ENCODE measurements around the gene LRIG1.

Gene LRIG1

DNA sequence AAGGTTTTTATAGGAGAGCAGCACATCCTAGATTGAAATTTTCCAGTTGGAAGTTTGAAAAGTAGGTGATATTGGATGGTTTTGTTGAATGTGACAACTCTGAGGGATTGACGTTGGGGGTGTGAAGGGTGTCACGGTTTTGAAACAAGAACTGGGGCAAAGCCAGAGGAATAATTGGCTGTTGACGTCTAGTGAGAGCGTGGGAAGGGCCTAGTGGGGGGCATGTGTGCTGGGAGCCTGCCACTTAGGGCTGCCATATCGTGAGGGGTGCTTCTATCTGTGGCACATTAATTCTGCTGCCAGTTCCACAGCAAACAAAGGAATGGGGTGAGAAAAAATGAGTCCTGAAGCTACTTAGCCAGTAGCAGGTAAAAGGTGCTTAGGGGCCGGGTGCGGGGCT lies 129.4 kb downstream of the LRIG1 start:
- Mint-ChIP-seq H3K27ac (no peak overlapping the region), H3K9me3 (no peaks in the 10 kb centered on the region), H3K4me3 (no peak overlapping the region), H3K36me3 (ENCODE audit: low read depth) (peaks cover 72% of the 10 kb centered on the region), H3K27me3 (no peaks in the 10 kb centered on the region), H3K4me1 (ENCODE audit: low read depth) (no peaks in the 10 kb centered on the region)
- DNase-seq: no peak

GRCh38 chr3:66370179-66370578 lies 130.6 kb downstream of the LRIG1 start:
- no peak overlapping the region for H3K27ac Mint-ChIP-seq
- no peaks in the 10 kb centered on the region for H3K9me3 Mint-ChIP-seq
- no peaks in the 10 kb centered on the region for H3K27me3 Mint-ChIP-seq

DNA sequence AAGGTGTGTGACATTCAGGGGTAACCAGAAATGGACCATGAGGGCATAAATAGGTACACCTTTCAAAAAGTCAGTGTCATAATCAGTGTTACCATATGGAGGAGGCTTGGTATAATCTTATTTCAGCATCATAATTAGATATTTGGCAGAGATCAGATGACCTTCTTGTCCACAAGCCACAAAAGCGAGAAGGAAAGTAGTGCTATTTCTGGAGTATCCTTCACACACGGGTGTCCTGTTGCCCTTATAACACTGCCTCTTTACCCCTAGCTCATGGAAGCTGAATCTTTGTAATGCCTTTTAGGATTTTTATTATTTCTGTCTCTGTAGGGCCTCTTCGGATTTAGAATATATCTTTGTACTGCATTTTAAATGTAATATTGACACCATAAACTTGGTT lies 132.8 kb downstream of the LRIG1 start:
- no peak overlapping the region for H3K27ac Mint-ChIP-seq
- H3K36me3 Mint-ChIP-seq (ENCODE audit: low read depth): peaks cover 43% of the 10 kb centered on the region
- H3K4me1 Mint-ChIP-seq (ENCODE audit: low read depth): no peaks in the 10 kb centered on the region
- no peaks in the 10 kb centered on the region for H3K27me3 Mint-ChIP-seq
- no peak overlapping the region for H3K4me3 Mint-ChIP-seq
- H3K9me3 Mint-ChIP-seq: no peaks in the 10 kb centered on the region
- DNase-seq: no peak

More at GRCh38 chr3:66370179-66370578, 130.6 kb downstream of the LRIG1 start:
- H3K4me3 Mint-ChIP-seq: no peak overlapping the region
- H3K4me1 Mint-ChIP-seq (ENCODE audit: low read depth): no peaks in the 10 kb centered on the region
- peaks cover 60% of the 10 kb centered on the region for H3K36me3 Mint-ChIP-seq (ENCODE audit: low read depth)
- no peak for DNase-seq

GRCh38 chr3:66366747-66367146 lies 134.1 kb downstream of the LRIG1 start:
- DNase-seq: no peak
- no peaks in the 10 kb centered on the region for H3K4me1 Mint-ChIP-seq (ENCODE audit: low read depth)
- H3K36me3 Mint-ChIP-seq (ENCODE audit: low read depth): peaks cover 41% of the 10 kb centered on the region
- no peaks in the 10 kb centered on the region for H3K9me3 Mint-ChIP-seq
- no peaks in the 10 kb centered on the region for H3K27me3 Mint-ChIP-seq
- H3K27ac Mint-ChIP-seq: peak overlapping the region; percentile 8
- no peak overlapping the region for H3K4me3 Mint-ChIP-seq

GRCh38 chr3:66365080-66365479 lies 135.7 kb downstream of the LRIG1 start:
- Mint-ChIP-seq H3K27me3 (no peaks in the 10 kb centered on the region), H3K9me3 (no peaks in the 10 kb centered on the region), H3K4me1 (ENCODE audit: low read depth) (no peaks in the 10 kb centered on the region), H3K36me3 (ENCODE audit: low read depth) (peaks cover 34% of the 10 kb centered on the region), H3K27ac (no peak overlapping the region), H3K4me3 (no peak overlapping the region)
- no peak for DNase-seq

DNA sequence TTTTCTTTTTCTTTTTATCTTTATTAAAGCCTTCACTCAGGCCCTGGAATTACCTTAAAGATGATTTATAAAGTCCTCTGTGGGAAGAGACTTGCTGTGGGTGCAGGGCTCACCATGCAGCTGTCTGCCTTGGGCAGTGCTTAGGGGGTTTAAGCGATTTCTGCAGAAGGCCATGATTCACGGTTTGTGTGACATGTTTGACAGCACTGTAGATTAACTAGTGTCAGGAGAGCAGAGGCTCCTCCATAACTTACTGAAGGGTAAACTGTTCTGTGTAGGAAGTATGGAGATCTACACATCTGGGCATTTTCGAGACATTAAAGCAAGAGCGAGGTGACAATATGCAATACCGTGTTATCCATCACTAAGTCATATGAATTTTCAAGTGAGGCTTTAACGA lies 137.7 kb downstream of the LRIG1 start:
- Mint-ChIP-seq H3K27ac (no peak overlapping the region), H3K27me3 (no peaks in the 10 kb centered on the region), H3K4me3 (no peak overlapping the region)

GRCh38 chr3:66362541-66362941 lies 138.3 kb downstream of the LRIG1 start:
- Mint-ChIP-seq H3K36me3 (ENCODE audit: low read depth) (peaks cover 23% of the 10 kb centered on the region), H3K4me3 (no peak overlapping the region)

More for the DNA sequence above, 137.7 kb downstream of the LRIG1 start:
- Mint-ChIP-seq H3K4me1 (ENCODE audit: low read depth) (no peaks in the 10 kb centered on the region), H3K9me3 (no peaks in the 10 kb centered on the region), H3K36me3 (ENCODE audit: low read depth) (peaks cover 24% of the 10 kb centered on the region)
- no peak for DNase-seq

GRCh38 chr3:66361356-66361755 lies 139.5 kb downstream of the LRIG1 start:
- no peaks in the 10 kb centered on the region for H3K27me3 Mint-ChIP-seq
- H3K4me3 Mint-ChIP-seq: no peak overlapping the region
- DNase-seq: no peak
- H3K27ac Mint-ChIP-seq: no peak overlapping the region
- H3K4me1 Mint-ChIP-seq (ENCODE audit: low read depth): no peaks in the 10 kb centered on the region
- no peaks in the 10 kb centered on the region for H3K9me3 Mint-ChIP-seq
- H3K36me3 Mint-ChIP-seq (ENCODE audit: low read depth): peaks cover 23% of the 10 kb centered on the region

More at GRCh38 chr3:66362541-66362941, 138.3 kb downstream of the LRIG1 start:
- Mint-ChIP-seq H3K4me1 (ENCODE audit: low read depth) (no peaks in the 10 kb centered on the region), H3K9me3 (no peaks in the 10 kb centered on the region), H3K27ac (no peak overlapping the region), H3K27me3 (no peaks in the 10 kb centered on the region)
- no peak for DNase-seq

GRCh38 chr3:66355997-66356396 lies 144.8 kb downstream of the LRIG1 start:
- Mint-ChIP-seq H3K9me3 (no peaks in the 10 kb centered on the region), H3K27ac (no peak overlapping the region), H3K4me3 (no peak overlapping the region), H3K27me3 (no peaks in the 10 kb centered on the region), H3K36me3 (ENCODE audit: low read depth) (peaks cover 21% of the 10 kb centered on the region), H3K4me1 (ENCODE audit: low read depth) (peaks cover 22% of the 10 kb centered on the region)
- DNase-seq: no peak

- no peak for DNase-seq
- Mint-ChIP-seq H3K27ac (no peak overlapping the region), H3K36me3 (ENCODE audit: low read depth) (peaks cover 19% of the 10 kb centered on the region)
Measured at GRCh38 chr3:66355394-66355793, 145.4 kb downstream of the LRIG1 start.

DNA sequence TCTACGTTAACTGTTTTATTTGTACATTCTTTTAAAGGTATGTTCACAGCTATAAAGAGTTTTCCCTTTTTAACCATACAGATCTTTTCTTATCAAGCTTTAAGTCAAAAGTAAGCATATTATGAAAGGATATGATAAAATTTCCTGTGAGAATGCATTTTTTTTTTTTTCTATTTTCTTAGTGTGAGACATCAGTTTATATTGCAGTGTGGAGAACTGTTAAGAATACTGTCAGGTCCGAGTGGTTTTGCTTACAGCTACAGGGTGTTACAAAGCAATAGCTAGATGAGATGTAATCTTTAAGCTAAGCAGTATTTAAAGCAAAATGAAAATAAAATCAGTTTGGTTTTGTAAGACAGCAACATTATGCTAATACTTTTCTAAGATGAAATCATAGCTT lies 146.8 kb downstream of the LRIG1 start:
- DNase-seq: no peak
- Mint-ChIP-seq H3K9me3 (no peaks in the 10 kb centered on the region), H3K4me3 (no peak overlapping the region), H3K27me3 (no peaks in the 10 kb centered on the region), H3K27ac (no peak overlapping the region), H3K36me3 (ENCODE audit: low read depth) (peaks cover 23% of the 10 kb centered on the region), H3K4me1 (ENCODE audit: low read depth) (peaks cover 22% of the 10 kb centered on the region)

More at GRCh38 chr3:66355394-66355793, 145.4 kb downstream of the LRIG1 start:
- peaks cover 22% of the 10 kb centered on the region for H3K4me1 Mint-ChIP-seq (ENCODE audit: low read depth)
- H3K27me3 Mint-ChIP-seq: no peaks in the 10 kb centered on the region
- H3K9me3 Mint-ChIP-seq: no peaks in the 10 kb centered on the region
- H3K4me3 Mint-ChIP-seq: no peak overlapping the region

- peaks cover 21% of the 10 kb centered on the region for H3K36me3 Mint-ChIP-seq (ENCODE audit: low read depth)
Measured at GRCh38 chr3:66353530-66353929, 147.3 kb downstream of the LRIG1 start.

GRCh38 chr3:66353039-66353438 lies 147.8 kb downstream of the LRIG1 start:
- H3K9me3 Mint-ChIP-seq: no peaks in the 10 kb centered on the region
- peaks cover 24% of the 10 kb centered on the region for H3K36me3 Mint-ChIP-seq (ENCODE audit: low read depth)
- no peak overlapping the region for H3K4me3 Mint-ChIP-seq
- no peaks in the 10 kb centered on the region for H3K27me3 Mint-ChIP-seq
- H3K4me1 Mint-ChIP-seq (ENCODE audit: low read depth): peaks cover 22% of the 10 kb centered on the region
- DNase-seq: no peak
- H3K27ac Mint-ChIP-seq: no peak overlapping the region

More at GRCh38 chr3:66353530-66353929, 147.3 kb downstream of the LRIG1 start:
- Mint-ChIP-seq H3K27me3 (no peaks in the 10 kb centered on the region), H3K27ac (no peak overlapping the region), H3K4me3 (no peak overlapping the region), H3K4me1 (ENCODE audit: low read depth) (peaks cover 22% of the 10 kb centered on the region), H3K9me3 (no peaks in the 10 kb centered on the region)
- DNase-seq: no peak

- H3K36me3 Mint-ChIP-seq (ENCODE audit: low read depth): peaks cover 45% of the 10 kb centered on the region
- H3K27me3 Mint-ChIP-seq: no peaks in the 10 kb centered on the region
- no peak overlapping the region for H3K4me3 Mint-ChIP-seq
- no peak for DNase-seq
- peaks cover 4% of the 10 kb centered on the region for H3K9me3 Mint-ChIP-seq
- no peak overlapping the region for H3K27ac Mint-ChIP-seq
- H3K4me1 Mint-ChIP-seq (ENCODE audit: low read depth): peaks cover 19% of the 10 kb centered on the region
Measured at GRCh38 chr3:66350601-66351000, 150.2 kb downstream of the LRIG1 start.

- Mint-ChIP-seq H3K9me3 (peaks cover 4% of the 10 kb centered on the region), H3K27me3 (no peaks in the 10 kb centered on the region), H3K4me3 (no peak overlapping the region), H3K27ac (no peak overlapping the region), H3K36me3 (ENCODE audit: low read depth) (peaks cover 45% of the 10 kb centered on the region), H3K4me1 (ENCODE audit: low read depth) (peaks cover 9% of the 10 kb centered on the region)
- no peak for DNase-seq
Measured at GRCh38 chr3:66348704-66349103, 152.1 kb downstream of the LRIG1 start.
